Measurements from ENCODE around the gene RASSF7. TPM values are rescaled to one million over a fixed set of nuclear protein-coding genes. Genes with fewer than 3 reads are reported as not detected.
A peak's percentile ranks its signal among the peaks of the same experiment; 100 is the strongest.

Gene RASSF7
- total RNA-seq, 4 donors from 2014 or later: 80.9 to 340 (median 172) TPM

DNA sequence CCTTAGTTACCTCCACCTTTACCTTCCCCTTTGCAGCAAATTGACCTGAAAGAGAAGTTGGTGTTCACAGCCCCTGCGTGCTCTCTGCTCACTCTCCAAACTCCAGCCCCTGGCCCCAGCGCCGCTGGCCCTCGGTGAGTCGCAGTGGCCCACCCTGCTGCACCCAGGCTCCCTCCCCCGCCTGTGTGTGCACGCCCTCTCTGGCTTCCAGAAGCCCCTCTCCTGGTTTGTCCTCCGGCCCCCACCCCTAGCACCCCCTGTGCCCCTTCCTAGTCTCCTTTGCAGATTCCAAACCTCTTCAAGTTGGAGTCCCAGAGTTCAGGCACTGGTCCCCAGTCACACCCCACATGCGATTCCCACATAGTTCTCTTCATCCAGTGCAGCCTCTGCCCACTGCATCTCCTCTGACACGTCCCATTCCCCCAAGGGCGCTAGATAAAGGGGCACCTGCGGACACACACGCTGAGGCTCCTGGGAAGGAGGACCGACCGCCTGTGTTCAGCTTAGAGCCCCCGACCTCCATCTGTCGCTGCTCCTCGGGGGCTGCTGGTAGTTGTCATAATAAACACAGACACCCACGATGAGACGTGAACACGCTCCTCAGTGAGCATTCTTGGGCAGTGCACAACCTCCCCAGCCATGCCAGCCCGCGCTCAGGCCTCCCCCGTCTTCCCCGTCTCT lies 14.0 kb downstream of the RASSF7 start:
- H3K4me1 ChIP-seq: peaks cover 9 to 43% (median 30%) of the 10 kb centered on the region in 4 donors
- H3K9me3 ChIP-seq: no peaks in the 10 kb centered on the region
- DNase-seq: no peak
- peak overlapping the region; percentile 50 to 85 (median 68) for H3K4me3 ChIP-seq
- TF ChIP-seq, protein P1, sequence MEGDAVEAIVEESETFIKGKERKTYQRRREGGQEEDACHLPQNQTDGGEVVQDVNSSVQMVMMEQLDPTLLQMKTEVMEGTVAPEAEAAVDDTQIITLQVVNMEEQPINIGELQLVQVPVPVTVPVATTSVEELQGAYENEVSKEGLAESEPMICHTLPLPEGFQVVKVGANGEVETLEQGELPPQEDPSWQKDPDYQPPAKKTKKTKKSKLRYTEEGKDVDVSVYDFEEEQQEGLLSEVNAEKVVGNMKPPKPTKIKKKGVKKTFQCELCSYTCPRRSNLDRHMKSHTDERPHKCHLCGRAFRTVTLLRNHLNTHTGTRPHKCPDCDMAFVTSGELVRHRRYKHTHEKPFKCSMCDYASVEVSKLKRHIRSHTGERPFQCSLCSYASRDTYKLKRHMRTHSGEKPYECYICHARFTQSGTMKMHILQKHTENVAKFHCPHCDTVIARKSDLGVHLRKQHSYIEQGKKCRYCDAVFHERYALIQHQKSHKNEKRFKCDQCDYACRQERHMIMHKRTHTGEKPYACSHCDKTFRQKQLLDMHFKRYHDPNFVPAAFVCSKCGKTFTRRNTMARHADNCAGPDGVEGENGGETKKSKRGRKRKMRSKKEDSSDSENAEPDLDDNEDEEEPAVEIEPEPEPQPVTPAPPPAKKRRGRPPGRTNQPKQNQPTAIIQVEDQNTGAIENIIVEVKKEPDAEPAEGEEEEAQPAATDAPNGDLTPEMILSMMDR (IDR thresholded peaks at IDR 0.05): no peak
- TF ChIP-seq POLR2A (IDR thresholded peaks at IDR 0.05): no peak
- H3K36me3 ChIP-seq: no peaks in the 10 kb centered on the region
- H3K27ac ChIP-seq: peak overlapping the region in 2 of 4 donors; percentile 76 to 77
- no peaks in the 10 kb centered on the region for H3K27me3 ChIP-seq

DNA sequence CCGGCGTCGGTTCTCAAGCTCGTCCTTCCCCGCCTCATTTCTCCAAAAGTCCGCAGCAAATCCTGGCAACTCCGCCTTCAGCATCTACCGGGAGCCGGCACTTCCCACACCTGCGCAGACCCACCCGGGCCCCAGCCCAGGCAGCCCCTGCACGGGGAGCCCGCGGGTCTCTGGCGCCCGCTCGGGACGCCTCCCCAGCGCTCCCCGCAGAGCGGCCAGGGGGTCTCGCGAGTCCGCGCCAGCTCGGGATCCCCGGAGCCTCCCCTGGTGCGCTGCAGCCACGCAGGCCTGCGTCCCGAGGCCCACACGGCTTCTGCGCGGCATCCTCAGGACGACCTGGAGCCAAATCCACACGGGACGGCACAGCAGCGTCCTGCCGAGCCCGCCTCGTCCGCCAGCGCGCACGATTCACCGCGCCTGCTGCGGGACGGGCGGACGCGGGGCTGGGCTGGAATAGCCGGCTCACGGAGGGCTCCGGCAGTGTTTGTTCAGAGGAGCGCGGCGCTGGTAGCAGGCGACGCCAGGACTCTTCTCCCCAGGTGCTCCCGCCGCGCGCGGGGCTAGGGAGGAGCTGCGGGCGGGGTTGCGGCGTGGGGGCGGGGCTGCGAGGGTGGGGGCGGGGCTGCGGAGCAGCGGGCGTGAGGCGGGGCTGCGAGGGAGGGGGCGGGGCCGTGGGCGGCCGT lies 14.7 kb downstream of the RASSF7 start:
- no peak for DNase-seq

DNA sequence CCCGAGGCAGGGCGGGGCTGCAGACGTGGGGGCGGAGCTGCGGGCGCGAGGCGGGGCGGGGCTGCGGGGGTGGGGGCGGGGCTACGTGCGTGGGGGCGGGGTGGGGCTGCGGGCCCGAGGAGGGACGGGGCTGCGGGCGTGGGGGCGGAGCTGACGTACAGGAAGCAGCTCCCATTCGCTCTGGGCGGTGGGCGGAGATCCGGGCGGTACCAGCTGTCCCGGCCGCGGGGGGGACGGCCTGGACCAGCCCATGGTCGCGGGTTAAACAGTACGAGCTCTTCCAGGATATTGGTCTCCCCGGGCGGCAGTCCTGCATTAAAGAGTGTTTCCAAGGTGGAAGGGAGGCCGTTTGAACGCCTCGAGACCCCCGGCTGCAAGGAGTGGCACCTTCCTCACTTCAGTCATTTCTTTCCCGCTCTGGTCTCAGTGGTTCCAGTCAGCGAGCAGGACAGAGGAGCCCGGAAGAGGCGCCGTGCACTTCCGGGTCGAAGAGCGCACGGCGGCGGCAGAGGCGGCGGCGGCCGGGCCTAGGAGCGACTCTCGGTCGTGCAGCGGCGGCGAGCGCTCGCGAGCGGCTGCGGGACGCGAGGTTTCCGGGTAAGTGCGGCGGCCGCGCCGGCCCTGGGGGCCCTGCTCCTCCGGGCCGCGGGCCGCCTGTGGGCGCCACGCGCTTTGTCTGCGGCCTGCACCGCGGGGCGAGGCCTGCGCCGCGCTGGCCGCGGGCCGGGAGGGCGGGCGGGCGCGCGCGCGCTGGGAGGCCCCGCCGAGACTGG lies 15.4 kb downstream of the RASSF7 start, which contains the start of gene PHRF1:
Gene PHRF1, plus strand, starts transcription at position 475 of the 773 bp plus-strand sequence. CDS start 5,043 bp downstream, outside the sequence.
- peak; percentile 95 to 98 (median 98) for DNase-seq
- Histone ChIP-seq H3K9me3 (no peaks in the 10 kb centered on the region), H3K4me3 (peak within 1 kb of the TSS; percentile 80 to 98 (median 84)), H3K4me1 (peaks cover 12 to 57% (median 33%) of the 10 kb centered on the region in 4 donors), H3K27me3 (no peaks in the 10 kb centered on the region), H3K36me3 (no peaks in the 10 kb centered on the region), H3K27ac (peak within 1 kb of the TSS; percentile 86 to 97 (median 92))
- TF ChIP-seq, protein P1 (IDR thresholded peaks at IDR 0.05): peak in 3 of 6 experiments; percentile 0 to 16 (median 7)
- TF ChIP-seq POLR2A (IDR thresholded peaks at IDR 0.05): peak; percentile 72 to 92

More for the DNA sequence above, 14.7 kb downstream of the RASSF7 start:
- H3K4me3 ChIP-seq: peak overlapping the region; percentile 50 to 85 (median 68)
- peak overlapping the region in 3 of 4 donors; percentile 20 to 77 (median 76) for H3K27ac ChIP-seq
- H3K9me3 ChIP-seq: no peaks in the 10 kb centered on the region
- no peaks in the 10 kb centered on the region for H3K36me3 ChIP-seq
- H3K4me1 ChIP-seq: peaks cover 12 to 49% (median 33%) of the 10 kb centered on the region in 4 donors
- TF ChIP-seq, protein P1 (IDR thresholded peaks at IDR 0.05): peak in 2 of 6 experiments; percentile 10 to 19
- TF ChIP-seq POLR2A (IDR thresholded peaks at IDR 0.05): peak in 1 of 2 donors; percentile 57
- no peaks in the 10 kb centered on the region for H3K27me3 ChIP-seq

DNA sequence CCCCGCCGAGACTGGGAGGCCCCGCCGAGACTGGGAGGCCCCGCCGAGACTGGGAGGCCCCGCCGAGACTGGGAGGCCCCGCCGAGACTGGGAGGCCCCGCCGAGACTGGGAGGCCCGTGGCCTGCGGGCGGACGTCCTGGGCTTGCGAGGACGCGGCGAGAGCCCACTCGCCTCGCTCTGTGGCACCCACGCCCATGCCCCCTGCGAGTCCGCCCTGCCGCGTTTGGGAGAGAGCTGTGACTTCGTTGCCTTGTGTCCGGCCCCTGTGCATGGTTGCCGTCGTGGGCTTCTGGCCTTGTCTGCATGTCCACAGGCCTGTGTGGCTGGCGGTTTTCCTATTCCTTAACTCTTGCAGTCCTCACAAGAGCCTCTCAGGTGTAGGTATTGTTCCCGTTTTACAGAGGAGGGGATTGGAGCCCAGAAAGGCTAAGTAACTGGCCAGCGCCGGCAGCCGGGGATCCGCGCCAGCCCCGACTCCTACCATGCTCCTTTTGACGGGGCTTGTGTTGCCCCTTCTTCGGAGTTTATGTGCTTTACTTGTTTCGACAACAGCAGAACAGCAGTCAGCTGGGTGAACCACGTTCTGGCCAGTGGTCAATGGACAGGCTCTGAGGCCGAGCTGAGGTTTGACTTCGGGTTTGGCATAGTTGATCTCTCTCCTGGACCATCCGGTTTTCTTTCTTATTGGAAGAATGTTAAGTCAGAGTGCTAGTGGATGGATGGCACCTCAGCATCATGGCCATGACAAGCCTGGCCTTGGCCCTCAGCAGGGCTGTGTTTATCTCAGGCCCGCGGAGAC lies 16.2 kb downstream of the RASSF7 start:
- Histone ChIP-seq H3K36me3 (peaks cover 0 to 7% (median 0%) of the 10 kb centered on the region in 3 donors), H3K27me3 (no peaks in the 10 kb centered on the region), H3K27ac (peak overlapping the region; percentile 86 to 97 (median 92)), H3K4me3 (peak overlapping the region; percentile 60 to 98 (median 82)), H3K4me1 (peaks cover 12 to 65% (median 33%) of the 10 kb centered on the region in 4 donors), H3K9me3 (no peaks in the 10 kb centered on the region)
- DNase-seq: no peak
- TF ChIP-seq, protein P1 (IDR thresholded peaks at IDR 0.05): no peak
- no peak for TF ChIP-seq POLR2A (IDR thresholded peaks at IDR 0.05)

DNA sequence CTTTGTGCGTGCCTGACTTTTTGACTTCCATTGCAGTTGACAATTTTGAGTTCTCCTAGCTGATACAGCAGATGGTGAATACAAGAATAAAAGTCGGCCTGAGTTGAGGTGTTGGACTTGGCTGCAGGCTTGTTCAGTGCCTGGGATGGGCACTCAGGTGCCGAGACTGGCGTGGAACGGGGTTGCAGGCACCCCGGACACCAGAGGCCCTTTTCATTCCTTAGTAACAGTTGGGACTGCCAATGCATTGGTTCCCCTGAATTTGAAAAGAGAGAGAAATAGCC lies 16.8 kb downstream of the RASSF7 start:
- Histone ChIP-seq H3K27me3 (no peaks in the 10 kb centered on the region), H3K4me3 (peak overlapping the region; percentile 60 to 98 (median 82)), H3K4me1 (peaks cover 12 to 65% (median 33%) of the 10 kb centered on the region in 4 donors), H3K9me3 (no peaks in the 10 kb centered on the region), H3K36me3 (peaks cover 0 to 12% (median 0%) of the 10 kb centered on the region in 3 donors), H3K27ac (peak overlapping the region in 3 of 4 donors; percentile 86 to 97 (median 93))
- no peak for TF ChIP-seq POLR2A (IDR thresholded peaks at IDR 0.05)
- TF ChIP-seq, protein P1 (IDR thresholded peaks at IDR 0.05): no peak
- DNase-seq: no peak
